NCI-H128 (cell line): Measurements from ENCODE around the gene PELO.

ENCODE experiments used
- DNase-seq: peaks from one replicate; lab custom pipeline; 2025; ENCODE audit not compliant: unreplicated experiment; lab: John Stamatoyannopoulos, UW

Gene PELO

GRCh38 chr5:52771343-52772039 lies 16.2 kb upstream of the PELO start:
- no peak for DNase-seq

- no peak for DNase-seq
These were observed 15.0 kb upstream of the PELO start for GRCh38 chr5:52772668-52773067.

DNA sequence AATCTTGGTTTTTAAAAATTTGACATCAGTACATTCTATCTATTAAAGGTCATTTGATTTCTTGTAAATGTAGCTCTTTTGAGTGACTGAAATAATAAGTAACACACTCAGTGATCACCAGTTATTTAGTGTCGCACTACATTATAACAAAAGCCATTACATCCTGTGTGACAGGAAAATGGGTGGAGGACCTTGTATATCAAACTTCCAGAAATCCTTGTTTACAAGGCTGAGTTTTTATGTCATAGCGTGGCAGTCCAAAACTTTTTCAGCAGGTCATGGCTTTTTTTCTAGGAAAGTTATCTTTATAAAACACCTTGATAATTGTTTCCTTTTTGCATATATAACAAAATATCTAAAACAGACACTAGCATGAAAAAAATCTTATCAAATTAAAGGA lies 14.4 kb upstream of the PELO start:
- no peak for DNase-seq

DNA sequence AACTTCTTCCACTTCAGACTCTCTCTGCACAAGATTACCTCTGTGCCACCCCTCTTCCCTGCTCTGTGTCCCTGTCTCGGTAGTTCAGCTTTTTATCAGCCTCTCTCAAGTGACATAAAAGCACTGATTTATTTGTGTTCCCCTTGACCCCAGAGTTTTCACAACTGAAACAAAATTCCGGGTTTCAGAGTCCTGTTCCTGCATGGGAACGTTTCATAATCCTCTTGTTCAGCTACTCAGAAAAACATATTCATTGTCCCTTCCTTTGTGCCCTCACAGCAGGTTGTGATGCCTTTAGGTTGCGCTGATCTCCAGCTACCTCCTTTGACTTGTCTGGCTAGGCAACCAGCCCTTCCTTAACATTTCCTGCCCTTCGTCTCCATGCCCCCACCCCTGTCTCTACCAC lies 13.7 kb upstream of the PELO start:
- DNase-seq, result no peak

DNA sequence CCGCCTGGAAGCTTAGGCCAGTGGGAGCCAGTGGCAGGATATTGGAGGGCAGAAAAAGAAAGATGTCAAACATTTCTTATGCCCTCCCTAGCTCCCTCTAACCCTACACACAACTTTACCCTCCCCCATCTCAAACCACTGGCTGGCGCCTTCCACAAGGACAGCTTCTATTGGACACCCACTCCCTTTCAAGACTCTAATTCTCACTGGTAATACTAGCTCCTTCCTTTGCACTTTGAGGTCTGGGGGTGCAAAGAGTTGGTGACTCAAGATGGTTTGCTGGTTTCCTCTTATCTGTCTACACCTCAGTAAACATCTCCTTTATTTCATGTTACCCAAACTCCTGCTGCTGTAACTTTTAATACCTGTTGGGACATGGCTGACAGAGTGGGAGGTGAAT lies 11.6 kb upstream of the PELO start:
- DNase-seq, result no peak

DNA sequence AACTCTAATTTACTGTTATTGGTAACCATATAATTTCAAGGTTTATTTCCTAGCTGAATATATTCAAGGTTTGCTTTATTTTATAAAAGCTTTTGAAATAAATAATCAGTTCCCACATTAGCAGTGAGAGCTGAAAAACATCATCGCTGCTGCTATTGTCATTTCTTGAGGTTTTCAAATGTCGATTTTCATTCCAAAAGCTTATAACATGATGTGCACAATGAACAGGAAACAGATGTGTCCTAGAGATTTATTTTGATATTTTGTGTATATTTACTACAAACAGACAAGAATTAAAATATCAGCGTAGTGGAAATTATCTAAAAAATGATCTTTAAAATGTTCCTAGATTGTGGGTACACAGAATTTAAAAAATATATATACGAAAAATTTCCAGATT lies 10.5 kb upstream of the PELO start:
- DNase-seq, result no peak

GRCh38 chr5:52778781-52779180 lies 8.9 kb upstream of the PELO start:
- DNase-seq, result no peak

DNA sequence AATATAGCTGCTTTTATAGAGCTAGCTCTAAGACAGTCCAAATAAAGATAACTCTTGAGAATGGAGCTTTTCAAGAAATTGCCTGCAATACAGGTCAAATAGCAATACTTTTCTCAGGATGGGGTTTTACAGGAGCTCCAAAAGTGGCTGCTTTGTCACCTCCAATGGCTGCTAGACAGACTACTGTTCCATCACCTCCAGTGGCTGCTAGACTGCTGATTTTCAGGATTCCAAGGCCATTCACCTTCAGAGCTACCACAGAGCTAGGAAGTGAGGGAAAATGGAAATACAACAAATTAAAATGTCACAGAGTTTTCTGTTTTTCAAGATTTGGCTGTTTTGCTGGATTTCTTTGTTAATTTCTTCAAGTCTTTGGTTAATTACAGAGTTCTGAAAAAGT lies 8.5 kb upstream of the PELO start:
- DNase-seq, result no peak

GRCh38 chr5:52783226-52783959 lies 4.3 kb upstream of the PELO start:
- DNase-seq, result no peak

- no peak for DNase-seq
These were observed 3.0 kb upstream of the PELO start for GRCh38 chr5:52784737-52785136.

GRCh38 chr5:52786391-52786790 lies 1.3 kb upstream of the PELO start:
- DNase-seq, result no peak

DNA sequence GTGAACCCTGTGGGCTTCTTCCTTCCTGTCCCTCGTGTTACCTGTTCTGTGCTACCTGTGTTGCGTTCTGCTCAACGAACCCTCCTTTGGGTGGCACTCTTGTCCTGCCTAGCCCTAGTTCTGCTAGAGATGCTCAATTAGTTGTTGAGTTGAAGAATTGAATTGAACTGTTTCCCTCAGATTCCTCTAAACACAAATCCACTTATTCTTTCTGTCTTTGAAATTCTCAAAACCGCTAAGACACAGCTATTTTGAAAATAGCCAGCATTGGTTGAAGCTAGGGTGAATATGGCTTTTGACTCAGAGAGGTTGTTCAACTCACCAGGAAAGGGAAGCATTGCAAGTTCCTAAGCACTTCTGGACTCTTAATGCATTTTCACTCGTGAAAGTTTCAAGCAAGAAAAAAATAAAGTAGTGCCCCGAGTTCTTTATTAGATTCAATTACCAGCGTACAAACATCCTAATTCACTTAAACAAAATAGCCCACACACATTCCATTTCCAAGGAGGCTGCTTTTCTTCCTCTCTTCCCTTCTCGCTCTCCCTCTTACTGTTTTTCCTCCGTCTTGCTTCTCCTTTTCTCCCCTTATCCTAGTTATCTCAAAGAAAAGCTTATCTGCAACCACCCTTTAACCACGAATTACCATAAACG lies 642 bp upstream of the PELO start:
- DNase-seq, result no peak

- DNase-seq, result no peak
These were observed 747 bp downstream of the PELO start for GRCh38 chr5:52788505-52788821.

GRCh38 chr5:52789378-52789777 lies 1.7 kb downstream of the PELO start:
- DNase-seq, result no peak

DNA sequence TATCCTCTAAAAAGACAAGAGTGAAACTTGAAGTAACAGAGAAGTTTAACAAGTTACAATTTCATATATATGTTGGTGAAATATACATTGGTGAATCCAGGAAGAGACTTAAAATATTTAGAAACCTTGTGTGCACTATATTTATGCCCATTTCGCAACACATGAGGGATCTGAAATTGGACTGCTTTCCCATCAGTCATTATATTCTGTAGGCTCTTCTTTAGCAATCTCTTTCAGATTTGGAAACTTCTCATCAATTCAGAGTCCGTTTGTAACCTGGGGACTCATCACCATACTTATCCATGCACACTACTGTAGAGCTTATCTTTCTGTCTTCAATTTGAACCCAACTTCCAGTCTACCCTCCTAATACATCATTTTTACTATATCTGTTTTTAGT lies 2.1 kb downstream of the PELO start:
- no peak for DNase-seq

DNA sequence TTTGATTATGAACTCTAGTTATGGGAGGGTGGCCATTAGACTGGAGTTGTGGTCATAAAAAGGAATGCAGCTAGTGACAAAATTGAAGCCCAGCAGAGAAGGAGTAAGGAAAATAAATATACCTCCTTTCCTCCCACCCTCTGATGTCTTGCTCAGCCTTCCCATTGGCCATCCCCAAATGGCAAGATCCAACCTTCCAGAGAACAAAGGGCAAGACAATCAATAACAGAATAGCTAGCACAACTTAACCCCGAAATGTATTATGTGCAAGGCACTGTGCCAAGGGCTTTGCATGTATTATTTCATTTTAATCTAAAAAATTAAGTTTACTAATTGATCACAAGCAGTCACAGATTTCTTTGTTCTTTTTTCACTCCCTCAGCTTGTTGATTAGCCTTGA lies 3.6 kb downstream of the PELO start:
- DNase-seq, result no peak

DNA sequence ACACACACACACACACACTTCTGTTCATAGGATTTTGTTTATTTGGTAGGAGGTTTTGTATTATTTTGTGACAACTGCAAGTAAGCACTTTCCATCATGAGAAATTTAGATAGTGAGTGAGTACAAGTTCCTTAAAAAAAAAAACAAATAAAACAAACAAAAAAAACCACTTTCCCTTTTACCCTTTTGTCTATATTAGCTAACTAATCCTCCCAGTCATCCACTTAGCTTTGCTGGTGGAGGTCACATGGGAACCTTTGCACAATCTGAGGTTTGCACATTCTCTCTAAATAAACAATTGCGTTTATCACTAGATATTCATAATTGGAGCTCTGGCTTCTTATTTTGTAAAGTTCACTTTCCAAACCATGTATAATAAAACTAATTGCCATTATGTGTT lies 6.8 kb downstream of the PELO start:
- no peak for DNase-seq

GRCh38 chr5:52796031-52796430 lies 8.3 kb downstream of the PELO start:
- no peak for DNase-seq

- no peak for DNase-seq
These were observed 8.9 kb downstream of the PELO start for GRCh38 chr5:52796516-52797103.

DNA sequence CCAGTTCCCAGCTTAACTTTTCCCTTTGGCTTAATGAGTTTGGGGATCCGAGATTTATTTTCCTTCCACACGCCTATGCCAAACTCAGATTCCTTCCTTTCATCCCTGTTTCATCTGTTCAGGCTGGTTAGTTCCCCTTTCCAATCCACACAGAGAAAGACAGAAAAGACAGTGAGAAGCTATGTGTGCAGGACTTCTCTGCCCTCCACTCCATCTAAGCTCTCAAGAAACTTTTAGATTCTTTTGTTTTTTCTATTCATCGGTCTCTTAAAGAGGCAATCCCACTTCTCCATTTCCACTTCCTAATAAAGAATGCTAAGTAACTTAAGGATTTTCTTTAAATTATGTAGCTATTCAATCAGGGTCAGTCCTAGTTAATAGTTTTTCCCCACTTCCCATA lies 11.2 kb downstream of the PELO start:
- DNase-seq, result no peak

DNA sequence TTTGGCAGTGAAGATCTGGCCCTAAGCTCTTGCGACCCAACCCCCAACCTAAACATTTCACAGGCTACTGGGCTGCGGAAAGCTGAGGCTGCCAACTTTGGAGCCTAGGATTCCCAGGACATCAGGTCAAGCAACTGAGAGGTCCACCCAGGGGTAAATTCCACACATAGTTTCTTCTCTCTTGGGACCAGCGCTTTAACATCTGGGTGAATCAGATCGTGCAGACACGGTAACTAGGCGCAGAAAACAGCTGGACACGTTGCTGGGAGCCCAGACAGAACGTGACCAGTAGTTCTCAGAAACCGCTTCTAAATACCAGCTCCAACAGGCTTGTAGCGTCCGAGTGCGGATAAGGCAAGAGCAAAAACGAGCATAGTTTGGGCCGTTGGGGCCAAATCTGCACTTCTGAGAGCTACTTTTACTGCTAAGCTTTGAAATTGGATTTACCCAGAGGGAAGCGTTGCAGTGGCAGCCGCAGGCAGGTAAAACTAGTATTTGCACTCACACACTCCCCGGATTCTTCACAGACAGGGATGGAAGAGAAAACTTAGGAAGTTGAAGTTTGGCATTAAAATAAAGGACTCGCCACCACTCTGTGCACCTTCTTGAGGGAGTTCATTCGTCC lies 11.8 kb downstream of the PELO start:
- no peak for DNase-seq

GRCh38 chr5:52799983-52800393 lies 12.3 kb downstream of the PELO start:
- DNase-seq, result peak; percentile 70
